ENCODE data around the gene KIF26B.
"Not testable (repeated sequence)": the region's sequence is repeated elsewhere in the genome, so short reads cannot be mapped to it uniquely, and the experiment has no call there.

The KIF26B gene

GRCh38 chr1:245710961-245711903 lies 556.4 kb downstream of the KIF26B start:
- no peak for DNase-seq (ENCODE audit: extremely low read depth in 1 of 2, low read depth in 1 of 2)

- not testable (repeated sequence) for DNase-seq (ENCODE audit: extremely low read depth in 1 of 2, low read depth in 1 of 2)
Measured at GRCh38 chr1:245714027-245714426, 559.2 kb downstream of the KIF26B start.

- no peak for DNase-seq (ENCODE audit: extremely low read depth in 1 of 2, low read depth in 1 of 2)
Measured at GRCh38 chr1:245715291-245715701, 560.5 kb downstream of the KIF26B start.

GRCh38 chr1:245715970-245716369 lies 561.2 kb downstream of the KIF26B start:
- DNase-seq (ENCODE audit: extremely low read depth in 1 of 2, low read depth in 1 of 2): no peak

- DNase-seq (ENCODE audit: extremely low read depth in 1 of 2, low read depth in 1 of 2): no peak
Measured at GRCh38 chr1:245716561-245716960, 561.8 kb downstream of the KIF26B start.

GRCh38 chr1:245717611-245718010 lies 562.8 kb downstream of the KIF26B start:
- DNase-seq (ENCODE audit: extremely low read depth in 1 of 2, low read depth in 1 of 2): no peak

GRCh38 chr1:245718123-245718522 lies 563.3 kb downstream of the KIF26B start:
- DNase-seq (ENCODE audit: extremely low read depth in 1 of 2, low read depth in 1 of 2): no peak

GRCh38 chr1:245718951-245719350 lies 564.2 kb downstream of the KIF26B start:
- DNase-seq (ENCODE audit: extremely low read depth in 1 of 2, low read depth in 1 of 2): no peak

- DNase-seq (ENCODE audit: extremely low read depth in 1 of 2, low read depth in 1 of 2): no peak
Measured at GRCh38 chr1:245721488-245721887, 566.7 kb downstream of the KIF26B start.

- not testable (repeated sequence) for DNase-seq (ENCODE audit: extremely low read depth in 1 of 2, low read depth in 1 of 2)
Measured at GRCh38 chr1:245728035-245728434, 573.2 kb downstream of the KIF26B start.

- no peak for DNase-seq (ENCODE audit: extremely low read depth in 1 of 2, low read depth in 1 of 2)
Measured at GRCh38 chr1:245730801-245731200, 576.0 kb downstream of the KIF26B start.

- DNase-seq (ENCODE audit: extremely low read depth in 1 of 2, low read depth in 1 of 2): not testable (repeated sequence)
Measured at GRCh38 chr1:245740336-245740735, 585.6 kb downstream of the KIF26B start.

GRCh38 chr1:245742896-245743295 lies 588.1 kb downstream of the KIF26B start:
- no peak for DNase-seq (ENCODE audit: extremely low read depth in 1 of 2, low read depth in 1 of 2)

GRCh38 chr1:245748240-245748639 lies 593.5 kb downstream of the KIF26B start:
- no peak for DNase-seq (ENCODE audit: extremely low read depth in 1 of 2, low read depth in 1 of 2)

- no peak for DNase-seq (ENCODE audit: extremely low read depth in 1 of 2, low read depth in 1 of 2)
Measured at GRCh38 chr1:245748646-245749045, 593.9 kb downstream of the KIF26B start.

- no peak for DNase-seq (ENCODE audit: extremely low read depth in 1 of 2, low read depth in 1 of 2)
Measured at GRCh38 chr1:245749053-245749452, 594.3 kb downstream of the KIF26B start.

- no peak for DNase-seq (ENCODE audit: extremely low read depth in 1 of 2, low read depth in 1 of 2)
Measured at GRCh38 chr1:245750261-245750660, 595.5 kb downstream of the KIF26B start.

GRCh38 chr1:245751116-245751515 lies 596.3 kb downstream of the KIF26B start:
- no peak for DNase-seq (ENCODE audit: extremely low read depth in 1 of 2, low read depth in 1 of 2)

- no peak for DNase-seq (ENCODE audit: extremely low read depth in 1 of 2, low read depth in 1 of 2)
Measured at GRCh38 chr1:245751726-245752470, 597.1 kb downstream of the KIF26B start.

- no peak for DNase-seq (ENCODE audit: extremely low read depth in 1 of 2, low read depth in 1 of 2)
Measured at GRCh38 chr1:245752561-245752960, 597.8 kb downstream of the KIF26B start.

- no peak for DNase-seq (ENCODE audit: extremely low read depth in 1 of 2, low read depth in 1 of 2)
Measured at GRCh38 chr1:245753807-245754206, 599.0 kb downstream of the KIF26B start.

GRCh38 chr1:245754463-245754961 lies 599.7 kb downstream of the KIF26B start:
- no peak for DNase-seq (ENCODE audit: extremely low read depth in 1 of 2, low read depth in 1 of 2)

Measured in activated CD8-positive, alpha-beta memory T cell treated with anti-CD3 and anti-CD28 coated beads for 1 hour (primary cell).